ENCODE measurements around the gene CBLB.

The CBLB gene

GRCh38 chr3:105676621-105677300 lies 192.1 kb downstream of the CBLB start:
- no peak for DNase-seq

GRCh38 chr3:105674437-105675065 lies 194.3 kb downstream of the CBLB start:
- no peak for DNase-seq

- DNase-seq: no peak
These were observed 195.8 kb downstream of the CBLB start for GRCh38 chr3:105672996-105673395.

- DNase-seq: peak; percentile 33
These were observed 206.5 kb downstream of the CBLB start for GRCh38 chr3:105662306-105662705.

GRCh38 chr3:105661461-105661860 lies 207.4 kb downstream of the CBLB start:
- DNase-seq: no peak

GRCh38 chr3:105656651-105657504 lies 211.9 kb downstream of the CBLB start:
- peak; percentile 33 for DNase-seq

- no peak for DNase-seq
These were observed 214.9 kb downstream of the CBLB start for GRCh38 chr3:105653868-105654267.

GRCh38 chr3:105653166-105653565 lies 215.6 kb downstream of the CBLB start:
- DNase-seq: no peak

GRCh38 chr3:105649480-105649879 lies 219.3 kb downstream of the CBLB start:
- DNase-seq: no peak

- peak; percentile 93 for DNase-seq
These were observed 221.8 kb downstream of the CBLB start for GRCh38 chr3:105647047-105647446.

GRCh38 chr3:105639131-105639530 lies 229.7 kb downstream of the CBLB start:
- DNase-seq: no peak

GRCh38 chr3:105634708-105635107 lies 234.1 kb downstream of the CBLB start:
- no peak for DNase-seq

- peak; percentile 29 for DNase-seq
These were observed 239.1 kb downstream of the CBLB start for GRCh38 chr3:105629718-105630117.

GRCh38 chr3:105626739-105627138 lies 242.1 kb downstream of the CBLB start:
- no peak for DNase-seq

GRCh38 chr3:105622169-105622568 lies 246.6 kb downstream of the CBLB start:
- no peak for DNase-seq

- no peak for DNase-seq
These were observed 248.6 kb downstream of the CBLB start for GRCh38 chr3:105620236-105620635.

- no peak for DNase-seq
These were observed 249.2 kb downstream of the CBLB start for GRCh38 chr3:105619651-105620050.

GRCh38 chr3:105618556-105618955 lies 250.3 kb downstream of the CBLB start:
- no peak for DNase-seq

- DNase-seq: no peak
These were observed 252.3 kb downstream of the CBLB start for GRCh38 chr3:105616374-105617121.

- DNase-seq: no peak
These were observed 253.0 kb downstream of the CBLB start for GRCh38 chr3:105615814-105616213.

- peak; percentile 54 for DNase-seq
These were observed 254.4 kb downstream of the CBLB start for GRCh38 chr3:105614288-105615030.

GRCh38 chr3:105613120-105613519 lies 255.7 kb downstream of the CBLB start:
- DNase-seq: peak; percentile 53

All from fibroblast of skin of right biceps (primary cell).